Measurements from ENCODE around the gene PLEK2.

PLEK2 gene

GRCh38 chr14:67428501-67429031, 16.6 kb upstream of the PLEK2 start:
- Histone ChIP-seq H3K36me3 (ENCODE audit: control insufficient read depth, insufficient read depth, low read length) (no peaks in the 10 kb centered on the region), H3K27me3 (ENCODE audit: control insufficient read depth, insufficient read depth, low read length) (no peaks in the 10 kb centered on the region), H3K27ac (ENCODE audit: low read length) (no peak overlapping the region), H3K4me3 (ENCODE audit: low read length) (no peak overlapping the region), H3K9me3 (ENCODE audit: control insufficient read depth, insufficient read depth, low read length) (no peaks in the 10 kb centered on the region), H3K4me1 (ENCODE audit: control insufficient read depth, insufficient read depth, low read length) (0 out of 2 replicates have a peak, but pooled peaks cover 1% of the 10 kb centered on the region)
- no peak for DNase-seq (ENCODE audit: low read depth, low spot score)
- WGBS (ENCODE audit: insufficient coverage, insufficient read length): no CpG with 5 or more reads among the region's 7 CpGs

GRCh38 chr14:67426983-67427606, 15.1 kb upstream of the PLEK2 start:
- Histone ChIP-seq H3K9me3 (ENCODE audit: control insufficient read depth, insufficient read depth, low read length) (no peaks in the 10 kb centered on the region), H3K27ac (ENCODE audit: low read length) (no peak overlapping the region), H3K4me1 (ENCODE audit: control insufficient read depth, insufficient read depth, low read length) (0 out of 2 replicates have a peak, but pooled peaks cover 1% of the 10 kb centered on the region), H3K4me3 (ENCODE audit: low read length) (no peak overlapping the region), H3K27me3 (ENCODE audit: control insufficient read depth, insufficient read depth, low read length) (no peaks in the 10 kb centered on the region), H3K36me3 (ENCODE audit: control insufficient read depth, insufficient read depth, low read length) (no peaks in the 10 kb centered on the region)
- no CpG with 5 or more reads among the region's 30 CpGs for WGBS (ENCODE audit: insufficient coverage, insufficient read length)
- DNase-seq (ENCODE audit: low read depth, low spot score): peak; percentile 63

- Histone ChIP-seq H3K36me3 (ENCODE audit: control insufficient read depth, insufficient read depth, low read length) (no peaks in the 10 kb centered on the region), H3K9me3 (ENCODE audit: control insufficient read depth, insufficient read depth, low read length) (no peaks in the 10 kb centered on the region), H3K4me3 (ENCODE audit: low read length) (no peak overlapping the region), H3K27ac (ENCODE audit: low read length) (no peak overlapping the region), H3K27me3 (ENCODE audit: control insufficient read depth, insufficient read depth, low read length) (no peaks in the 10 kb centered on the region), H3K4me1 (ENCODE audit: control insufficient read depth, insufficient read depth, low read length) (no peaks in the 10 kb centered on the region)
- WGBS (ENCODE audit: insufficient coverage, insufficient read length): no CpG with 5 or more reads among the region's 8 CpGs
- no peak for DNase-seq (ENCODE audit: low read depth, low spot score)
Observed at GRCh38 chr14:67426161-67426560, 14.2 kb upstream of the PLEK2 start.

GRCh38 chr14:67425608-67426007, 13.6 kb upstream of the PLEK2 start:
- H3K27ac ChIP-seq (ENCODE audit: low read length): no peak overlapping the region
- H3K4me1 ChIP-seq (ENCODE audit: control insufficient read depth, insufficient read depth, low read length): no peaks in the 10 kb centered on the region
- no peak for DNase-seq (ENCODE audit: low read depth, low spot score)
- no peak overlapping the region for H3K4me3 ChIP-seq (ENCODE audit: low read length)
- H3K36me3 ChIP-seq (ENCODE audit: control insufficient read depth, insufficient read depth, low read length): no peaks in the 10 kb centered on the region
- H3K9me3 ChIP-seq (ENCODE audit: control insufficient read depth, insufficient read depth, low read length): no peaks in the 10 kb centered on the region
- no peaks in the 10 kb centered on the region for H3K27me3 ChIP-seq (ENCODE audit: control insufficient read depth, insufficient read depth, low read length)
- WGBS (ENCODE audit: insufficient coverage, insufficient read length): no CpG with 5 or more reads among the region's 4 CpGs

- DNase-seq (ENCODE audit: low read depth, low spot score): no peak
- H3K4me3 ChIP-seq (ENCODE audit: low read length): no peak overlapping the region
- no peaks in the 10 kb centered on the region for H3K36me3 ChIP-seq (ENCODE audit: control insufficient read depth, insufficient read depth, low read length)
- no CpG with 5 or more reads among the region's 3 CpGs for WGBS (ENCODE audit: insufficient coverage, insufficient read length)
- no peaks in the 10 kb centered on the region for H3K27me3 ChIP-seq (ENCODE audit: control insufficient read depth, insufficient read depth, low read length)
- no peak overlapping the region for H3K27ac ChIP-seq (ENCODE audit: low read length)
- no peaks in the 10 kb centered on the region for H3K9me3 ChIP-seq (ENCODE audit: control insufficient read depth, insufficient read depth, low read length)
- no peaks in the 10 kb centered on the region for H3K4me1 ChIP-seq (ENCODE audit: control insufficient read depth, insufficient read depth, low read length)
Observed at GRCh38 chr14:67424539-67424938, 12.6 kb upstream of the PLEK2 start.

GRCh38 chr14:67423424-67423823, 11.5 kb upstream of the PLEK2 start:
- H3K27me3 ChIP-seq (ENCODE audit: control insufficient read depth, insufficient read depth, low read length): no peaks in the 10 kb centered on the region
- no peaks in the 10 kb centered on the region for H3K9me3 ChIP-seq (ENCODE audit: control insufficient read depth, insufficient read depth, low read length)
- no peak overlapping the region for H3K27ac ChIP-seq (ENCODE audit: low read length)
- no peak overlapping the region for H3K4me3 ChIP-seq (ENCODE audit: low read length)
- WGBS (ENCODE audit: insufficient coverage, insufficient read length): no CpG with 5 or more reads among the region's 2 CpGs
- no peaks in the 10 kb centered on the region for H3K4me1 ChIP-seq (ENCODE audit: control insufficient read depth, insufficient read depth, low read length)
- H3K36me3 ChIP-seq (ENCODE audit: control insufficient read depth, insufficient read depth, low read length): no peaks in the 10 kb centered on the region
- no peak for DNase-seq (ENCODE audit: low read depth, low spot score)

- H3K27ac ChIP-seq (ENCODE audit: low read length): no peak overlapping the region
- WGBS (ENCODE audit: insufficient coverage, insufficient read length): no CpG with 5 or more reads among the region's 11 CpGs
- no peaks in the 10 kb centered on the region for H3K4me1 ChIP-seq (ENCODE audit: control insufficient read depth, insufficient read depth, low read length)
- no peaks in the 10 kb centered on the region for H3K27me3 ChIP-seq (ENCODE audit: control insufficient read depth, insufficient read depth, low read length)
- DNase-seq (ENCODE audit: low read depth, low spot score): no peak
- H3K9me3 ChIP-seq (ENCODE audit: control insufficient read depth, insufficient read depth, low read length): no peaks in the 10 kb centered on the region
- no peaks in the 10 kb centered on the region for H3K36me3 ChIP-seq (ENCODE audit: control insufficient read depth, insufficient read depth, low read length)
- H3K4me3 ChIP-seq (ENCODE audit: low read length): no peak overlapping the region
Observed at GRCh38 chr14:67421356-67422224, 9.6 kb upstream of the PLEK2 start.

- WGBS (ENCODE audit: insufficient coverage, insufficient read length): no CpG with 5 or more reads among the region's 12 CpGs
- no peak overlapping the region for H3K27ac ChIP-seq (ENCODE audit: low read length)
- no peak for DNase-seq (ENCODE audit: low read depth, low spot score)
Observed at GRCh38 chr14:67420102-67420739, 8.3 kb upstream of the PLEK2 start.

GRCh38 chr14:67418401-67419191, 6.6 kb upstream of the PLEK2 start:
- Histone ChIP-seq H3K36me3 (ENCODE audit: control insufficient read depth, insufficient read depth, low read length) (no peaks in the 10 kb centered on the region), H3K4me1 (ENCODE audit: control insufficient read depth, insufficient read depth, low read length) (no peaks in the 10 kb centered on the region), H3K27ac (ENCODE audit: low read length) (no peak overlapping the region), H3K9me3 (ENCODE audit: control insufficient read depth, insufficient read depth, low read length) (no peaks in the 10 kb centered on the region), H3K27me3 (ENCODE audit: control insufficient read depth, insufficient read depth, low read length) (no peaks in the 10 kb centered on the region), H3K4me3 (ENCODE audit: low read length) (no peak overlapping the region)
- WGBS (ENCODE audit: insufficient coverage, insufficient read length): no CpG with 5 or more reads among the region's 11 CpGs
- DNase-seq (ENCODE audit: low read depth, low spot score): no peak

More at GRCh38 chr14:67420102-67420739, 8.3 kb upstream of the PLEK2 start:
- Histone ChIP-seq H3K9me3 (ENCODE audit: control insufficient read depth, insufficient read depth, low read length) (no peaks in the 10 kb centered on the region), H3K36me3 (ENCODE audit: control insufficient read depth, insufficient read depth, low read length) (no peaks in the 10 kb centered on the region), H3K27me3 (ENCODE audit: control insufficient read depth, insufficient read depth, low read length) (no peaks in the 10 kb centered on the region), H3K4me1 (ENCODE audit: control insufficient read depth, insufficient read depth, low read length) (no peaks in the 10 kb centered on the region), H3K4me3 (ENCODE audit: low read length) (no peak overlapping the region)

- DNase-seq (ENCODE audit: low read depth, low spot score): no peak
- Histone ChIP-seq H3K4me3 (ENCODE audit: low read length) (no peak overlapping the region), H3K9me3 (ENCODE audit: control insufficient read depth, insufficient read depth, low read length) (no peaks in the 10 kb centered on the region), H3K36me3 (ENCODE audit: control insufficient read depth, insufficient read depth, low read length) (no peaks in the 10 kb centered on the region), H3K4me1 (ENCODE audit: control insufficient read depth, insufficient read depth, low read length) (no peaks in the 10 kb centered on the region), H3K27me3 (ENCODE audit: control insufficient read depth, insufficient read depth, low read length) (no peaks in the 10 kb centered on the region), H3K27ac (ENCODE audit: low read length) (no peak overlapping the region)
- WGBS (ENCODE audit: insufficient coverage, insufficient read length): no CpG with 5 or more reads among the region's 3 CpGs
Observed at GRCh38 chr14:67417633-67418032, 5.7 kb upstream of the PLEK2 start.

Data from iPS DF 6.9 (cell line).